MCF 10A (cell line): ENCODE results near the gene KLHL30. TPM values are rescaled to one million over a fixed set of nuclear protein-coding genes. Genes with fewer than 3 reads are reported as not detected.
"Not testable (repeated sequence)": the region's sequence is repeated elsewhere in the genome, so short reads cannot be mapped to it uniquely, and the experiment has no call there.

Experiments
- BruUV-seq: library from RNA; stranded (reverse); fragments of 400-500 nt; replicated peaks from 2 replicates; lab custom pipeline; 2021; lab: Mats Ljungman, UMichigan
- CTCF ChIA-PET: fragments of 300-600 bp; sonication (Branson Sonifier 250); formaldehyde crosslinking; extraction: SDS; loops from one replicate; lab custom pipeline; 2021; ENCODE audit warnings: antibody characterized with exemption, inconsistent platforms; lab: Yijun Ruan, JAX
- POLR2A ChIA-PET: fragments of 300-600, 350-650 bp; sonication (Branson Sonifier 250); formaldehyde crosslinking; extraction: SDS; loops from one replicate; lab custom pipeline; 2020; ENCODE audit warnings: antibody characterized with exemption, inconsistent platforms; lab: Yijun Ruan, JAX
- DNase-seq: peaks from one replicate; pipeline ENCODE4 v3.0.0-alpha.2; 2018; ENCODE audit not compliant: unreplicated experiment
- H3K27ac Mint-ChIP-seq: one replicate; pipeline ENCODE4 v1.8.0; 2022; ENCODE audit warnings: mild to moderate bottlenecking, low read depth, mixed read lengths; ENCODE audit not compliant: unreplicated experiment
- H3K27me3 Mint-ChIP-seq: one replicate; pipeline ENCODE4 v1.8.0; 2022; ENCODE audit warnings: mixed read lengths; ENCODE audit not compliant: insufficient read depth, unreplicated experiment
- H3K36me3 Mint-ChIP-seq: one replicate; pipeline ENCODE4 v1.8.0; 2022; ENCODE audit warnings: mild to moderate bottlenecking, moderate library complexity, mixed read lengths; ENCODE audit not compliant: insufficient read depth, unreplicated experiment
- H3K4me1 Mint-ChIP-seq: one replicate; pipeline ENCODE4 v1.8.0; 2022; ENCODE audit warnings: mixed read lengths; ENCODE audit not compliant: insufficient read depth, unreplicated experiment
- H3K4me3 Mint-ChIP-seq: one replicate; pipeline ENCODE4 v1.8.0; 2022; ENCODE audit warnings: mild to moderate bottlenecking, moderate library complexity, mixed read lengths; ENCODE audit not compliant: unreplicated experiment
- H3K9me3 Mint-ChIP-seq: one replicate; pipeline ENCODE4 v1.8.0; 2022; ENCODE audit warnings: mixed read lengths; ENCODE audit not compliant: unreplicated experiment
- intact Hi-C: fragments of 100-400 bp; cut with micrococcal nuclease; formaldehyde crosslinking; loops from 2 replicates; pipeline ENCODE4 v1.14.1; 2022
- total RNA-seq: library from RNA; stranded (reverse); gene quantifications from 2 replicates; pipeline ENCODE4 v1.2.3, GENCODE V29; 2022
- TF ChIP-seq, protein P1 (sequence below): fragments of 200-600 bp; IDR thresholded peaks from one replicate; pipeline ENCODE4 v1.8.0; 2022; ENCODE audit warnings: antibody characterized with exemption, mild to moderate bottlenecking; ENCODE audit not compliant: unreplicated experiment

Gene KLHL30
- total RNA-seq, 1 experiment from 2014 or later = 0.35 TPM

DNA sequence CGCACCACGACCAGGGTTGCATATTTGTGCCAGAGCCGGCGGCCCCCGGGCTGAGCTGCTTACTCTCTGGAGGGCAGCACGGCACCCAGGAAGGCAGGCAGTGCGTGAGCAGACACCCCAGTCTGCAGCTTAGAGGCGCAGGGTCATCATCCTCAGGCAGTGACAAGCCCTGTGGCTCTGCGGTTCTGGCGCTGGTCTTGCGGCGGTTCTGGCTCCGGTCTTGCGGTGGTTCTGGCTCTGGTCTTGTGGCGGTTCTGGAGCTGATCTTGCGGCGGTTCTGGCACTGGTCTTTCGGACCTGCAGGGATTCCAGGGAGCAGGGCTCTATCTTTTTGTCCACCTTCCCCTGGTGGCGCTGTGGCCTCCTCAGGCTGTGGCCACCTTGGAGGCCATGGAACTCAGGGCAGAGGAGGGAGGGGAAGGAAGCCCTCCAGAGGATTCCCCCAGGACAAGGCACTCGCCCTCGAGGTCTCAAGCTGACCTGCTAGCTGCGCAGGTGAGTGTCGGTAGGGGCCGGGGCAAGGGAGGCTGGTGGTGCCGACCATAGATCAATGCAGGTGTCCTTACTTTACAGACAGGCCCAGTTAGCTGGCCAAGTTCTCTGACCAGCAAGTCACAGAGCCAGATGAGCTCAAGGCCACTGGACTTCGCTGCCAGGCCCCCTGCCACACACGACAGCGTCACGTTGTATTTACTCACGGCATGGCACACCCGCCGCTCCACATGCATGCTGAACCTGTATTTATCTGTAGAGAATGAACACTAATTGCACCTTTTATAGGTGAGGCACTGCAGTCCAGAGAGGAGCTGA, 23.4 kb upstream of the KLHL30 start:
- Mint-ChIP-seq H3K27me3 (peaks cover 25% of the 10 kb centered on the region), H3K4me1 (no peaks in the 10 kb centered on the region), H3K36me3 (no peaks in the 10 kb centered on the region), H3K4me3 (no peak overlapping the region), H3K27ac (no peak overlapping the region), H3K9me3 (peaks cover 27% of the 10 kb centered on the region)
- intact Hi-C loops = no loop called here
- ChIA-PET POLR2A (no interaction called here), CTCF (no interaction called here)
- no peak for DNase-seq
- TF ChIP-seq, protein P1, sequence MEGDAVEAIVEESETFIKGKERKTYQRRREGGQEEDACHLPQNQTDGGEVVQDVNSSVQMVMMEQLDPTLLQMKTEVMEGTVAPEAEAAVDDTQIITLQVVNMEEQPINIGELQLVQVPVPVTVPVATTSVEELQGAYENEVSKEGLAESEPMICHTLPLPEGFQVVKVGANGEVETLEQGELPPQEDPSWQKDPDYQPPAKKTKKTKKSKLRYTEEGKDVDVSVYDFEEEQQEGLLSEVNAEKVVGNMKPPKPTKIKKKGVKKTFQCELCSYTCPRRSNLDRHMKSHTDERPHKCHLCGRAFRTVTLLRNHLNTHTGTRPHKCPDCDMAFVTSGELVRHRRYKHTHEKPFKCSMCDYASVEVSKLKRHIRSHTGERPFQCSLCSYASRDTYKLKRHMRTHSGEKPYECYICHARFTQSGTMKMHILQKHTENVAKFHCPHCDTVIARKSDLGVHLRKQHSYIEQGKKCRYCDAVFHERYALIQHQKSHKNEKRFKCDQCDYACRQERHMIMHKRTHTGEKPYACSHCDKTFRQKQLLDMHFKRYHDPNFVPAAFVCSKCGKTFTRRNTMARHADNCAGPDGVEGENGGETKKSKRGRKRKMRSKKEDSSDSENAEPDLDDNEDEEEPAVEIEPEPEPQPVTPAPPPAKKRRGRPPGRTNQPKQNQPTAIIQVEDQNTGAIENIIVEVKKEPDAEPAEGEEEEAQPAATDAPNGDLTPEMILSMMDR = no peak
- no TSS peak for BruUV-seq

DNA sequence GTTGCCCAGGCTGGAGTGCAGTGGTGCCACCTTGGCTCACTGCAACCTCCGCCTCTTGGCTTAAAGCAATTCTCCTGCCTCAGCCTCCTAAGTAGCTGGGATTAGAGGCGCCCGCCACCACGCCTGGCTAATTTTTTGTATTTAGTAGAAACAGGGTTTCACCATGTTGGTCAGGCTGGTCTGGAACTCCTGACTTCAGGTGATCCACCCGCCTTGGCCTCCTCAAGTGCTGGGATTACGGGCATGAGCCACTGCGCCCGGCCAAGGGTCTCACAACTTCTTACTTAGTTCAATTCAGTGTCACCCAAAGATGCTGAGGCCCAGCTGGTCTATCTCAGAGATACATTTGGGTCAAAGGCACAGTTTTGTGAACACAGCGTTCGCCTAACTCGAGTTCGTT, 22.8 kb upstream of the KLHL30 start:
- Mint-ChIP-seq H3K9me3 (peaks cover 27% of the 10 kb centered on the region), H3K27me3 (peaks cover 25% of the 10 kb centered on the region)
- intact Hi-C loops, H3K4me1 Mint-ChIP-seq, H3K27ac Mint-ChIP-seq, POLR2A ChIA-PET, H3K4me3 Mint-ChIP-seq, DNase-seq, H3K36me3 Mint-ChIP-seq, BruUV-seq, CTCF ChIA-PET: not testable (repeated sequence)

DNA sequence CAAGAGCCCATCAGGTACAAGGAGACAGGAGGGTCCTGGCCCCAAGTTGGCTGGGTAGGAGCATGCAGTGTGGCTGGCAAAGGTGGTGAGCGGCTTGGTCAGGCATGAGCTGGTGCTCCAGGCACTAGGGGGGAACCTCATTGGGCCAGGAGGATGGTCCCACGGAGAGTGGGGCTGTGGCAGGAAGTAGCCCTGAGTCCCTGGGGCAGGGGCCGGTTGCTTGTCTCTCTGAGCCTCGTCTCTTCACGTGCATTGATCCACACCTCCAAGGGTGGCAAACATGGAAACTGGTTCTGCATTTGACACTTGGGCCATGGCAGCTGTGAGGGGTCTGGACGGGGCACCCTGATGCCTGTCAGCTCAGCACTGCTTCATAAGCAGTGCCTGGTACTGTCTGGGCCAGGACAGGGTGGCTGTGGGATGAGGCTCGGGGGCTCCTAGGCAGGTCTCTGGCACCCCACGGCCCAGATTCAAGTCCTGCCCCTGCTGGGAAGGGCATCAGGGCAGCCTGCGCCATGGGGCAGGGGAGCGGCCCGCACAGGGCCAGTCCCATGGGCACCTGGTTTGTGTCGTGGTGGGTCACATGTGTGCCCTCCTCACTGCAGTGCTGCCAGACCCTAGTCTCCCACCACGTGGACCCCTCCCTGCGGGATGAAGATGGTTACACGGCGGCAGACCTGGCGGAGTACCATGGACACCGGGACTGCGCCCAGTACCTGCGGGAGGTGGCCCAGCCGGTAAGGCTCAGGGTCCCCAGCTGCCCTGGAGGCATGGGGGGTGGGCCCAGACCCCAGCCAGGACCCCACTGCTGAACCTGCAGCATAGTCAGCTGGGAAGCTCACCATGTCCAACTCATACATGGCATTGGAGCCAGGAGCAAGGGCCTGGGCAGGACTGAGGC, 21.9 kb upstream of the KLHL30 start:
- no TSS peak for BruUV-seq
- H3K9me3 Mint-ChIP-seq = peaks cover 27% of the 10 kb centered on the region
- H3K27ac Mint-ChIP-seq = no peak overlapping the region
- H3K27me3 Mint-ChIP-seq = peaks cover 25% of the 10 kb centered on the region
- POLR2A ChIA-PET = no interaction called here
- H3K4me1 Mint-ChIP-seq = no peaks in the 10 kb centered on the region
- intact Hi-C loops = no loop called here
- H3K4me3 Mint-ChIP-seq = no peak overlapping the region
- CTCF ChIA-PET = no interaction called here
- no peak for DNase-seq
- TF ChIP-seq, protein P1 = no peak
- H3K36me3 Mint-ChIP-seq = no peaks in the 10 kb centered on the region

- Mint-ChIP-seq H3K4me3 (no peak overlapping the region), H3K36me3 (no peaks in the 10 kb centered on the region), H3K4me1 (no peaks in the 10 kb centered on the region), H3K9me3 (peaks cover 26% of the 10 kb centered on the region), H3K27me3 (peaks cover 25% of the 10 kb centered on the region), H3K27ac (no peak overlapping the region)
- TF ChIP-seq, protein P1 = no peak
- no peak for DNase-seq
- intact Hi-C loops = no loop called here
- BruUV-seq = no TSS peak
- ChIA-PET POLR2A (no interaction called here), CTCF (no interaction called here)
Observed at GRCh38 chr2:238117199-238118154, 21.0 kb upstream of the KLHL30 start.
